Mesothelial cell of epicardium (in vitro differentiated cells): ENCODE data around the gene ZIC3. TPM values are rescaled to one million over a fixed set of nuclear protein-coding genes. Genes with fewer than 3 reads are reported as not detected.
"Not testable (repeated sequence)": the region's sequence is repeated elsewhere in the genome, so short reads cannot be mapped to it uniquely, and the experiment has no call there.

ENCODE experiments used
- DNase-seq, 2 experiments: peaks; one replicate each; pipeline ENCODE4 v3.0.0; 2021; ENCODE audit warnings: low spot score in 2 of 2; ENCODE audit not compliant: unreplicated experiment in 2 of 2
- H3K27ac Mint-ChIP-seq: 2 replicates; pipeline ENCODE4 v1.8.0; 2021; ENCODE audit warnings: mixed read lengths
- H3K27me3 Mint-ChIP-seq: 2 replicates; pipeline ENCODE4 v1.8.0; 2021; ENCODE audit warnings: low read depth, mixed read lengths
- H3K36me3 Mint-ChIP-seq: 2 replicates; pipeline ENCODE4 v1.8.0; 2021; ENCODE audit warnings: mixed read lengths
- H3K4me1 Mint-ChIP-seq: 2 replicates; pipeline ENCODE4 v1.8.0; 2021; ENCODE audit warnings: mixed read lengths
- H3K4me3 Mint-ChIP-seq: 2 replicates; pipeline ENCODE4 v1.8.0; 2021; ENCODE audit warnings: mild to moderate bottlenecking, moderate library complexity, mixed read lengths
- H3K9me3 Mint-ChIP-seq: 2 replicates; pipeline ENCODE4 v1.8.0; 2021; ENCODE audit warnings: mixed read lengths
- CTCF ChIP-seq: fragments of 200-600 bp; sonication (generic); IDR thresholded peaks from one replicate; pipeline ENCODE4 v1.5.0; 2021; ENCODE audit warnings: antibody characterized with exemption; ENCODE audit not compliant: unreplicated experiment
- total RNA-seq: library from RNA; stranded (reverse); gene quantifications from 3 replicates; pipeline ENCODE4 v1.2.1, GENCODE V29; 2021

ZIC3 gene
- total RNA-seq, 1 donor from 2014 or later = not detected

GRCh38 chrX:137549073-137549472 is 16.9 kb upstream of the ZIC3 start:
- peaks cover 97% of the 10 kb centered on the region for H3K27me3 Mint-ChIP-seq
- DNase-seq = no peak
- H3K4me1 Mint-ChIP-seq = peaks cover 4% of the 10 kb centered on the region
- H3K36me3 Mint-ChIP-seq = no peaks in the 10 kb centered on the region
- no peak for TF ChIP-seq CTCF
- H3K9me3 Mint-ChIP-seq = peaks cover 12% of the 10 kb centered on the region
- H3K4me3 Mint-ChIP-seq = no peak overlapping the region
- H3K27ac Mint-ChIP-seq = no peak overlapping the region

GRCh38 chrX:137549851-137550664 is 15.9 kb upstream of the ZIC3 start:
- DNase-seq = no peak
- H3K4me3 Mint-ChIP-seq = peak overlapping the region; percentile 17
- peaks cover 12% of the 10 kb centered on the region for H3K9me3 Mint-ChIP-seq
- peaks cover 95% of the 10 kb centered on the region for H3K27me3 Mint-ChIP-seq
- no peak overlapping the region for H3K27ac Mint-ChIP-seq
- TF ChIP-seq CTCF = no peak
- peaks cover 4% of the 10 kb centered on the region for H3K4me1 Mint-ChIP-seq
- H3K36me3 Mint-ChIP-seq = no peaks in the 10 kb centered on the region

GRCh38 chrX:137550665-137551261 is 15.2 kb upstream of the ZIC3 start:
- Mint-ChIP-seq H3K27me3 (peaks cover 92% of the 10 kb centered on the region), H3K27ac (no peak overlapping the region), H3K9me3 (peaks cover 6% of the 10 kb centered on the region), H3K4me3 (no peak overlapping the region), H3K36me3 (no peaks in the 10 kb centered on the region), H3K4me1 (peaks cover 4% of the 10 kb centered on the region)
- TF ChIP-seq CTCF = no peak
- DNase-seq = no peak

- not testable (repeated sequence) for DNase-seq, H3K27ac Mint-ChIP-seq, H3K4me1 Mint-ChIP-seq, H3K36me3 Mint-ChIP-seq, H3K4me3 Mint-ChIP-seq, H3K9me3 Mint-ChIP-seq
- peaks cover 89% of the 10 kb centered on the region for H3K27me3 Mint-ChIP-seq
These were observed 13.8 kb upstream of the ZIC3 start for GRCh38 chrX:137552098-137552497.

- Mint-ChIP-seq H3K9me3 (peaks cover 8% of the 10 kb centered on the region), H3K27me3 (peaks cover 83% of the 10 kb centered on the region), H3K4me3 (no peak overlapping the region), H3K36me3 (no peaks in the 10 kb centered on the region), H3K27ac (no peak overlapping the region), H3K4me1 (peaks cover 4% of the 10 kb centered on the region)
- DNase-seq = no peak
- TF ChIP-seq CTCF = no peak
These were observed 3.8 kb upstream of the ZIC3 start for GRCh38 chrX:137562096-137562495.
